ENCODE results near the gene SLC39A7. TPM values are rescaled to one million over a fixed set of nuclear protein-coding genes. Genes with fewer than 3 reads are reported as not detected.

Gene SLC39A7
- polyA plus RNA-seq, 2 of the 4 experiments (the other 2 are of a cell fraction) = 59.0 to 122 TPM

DNA sequence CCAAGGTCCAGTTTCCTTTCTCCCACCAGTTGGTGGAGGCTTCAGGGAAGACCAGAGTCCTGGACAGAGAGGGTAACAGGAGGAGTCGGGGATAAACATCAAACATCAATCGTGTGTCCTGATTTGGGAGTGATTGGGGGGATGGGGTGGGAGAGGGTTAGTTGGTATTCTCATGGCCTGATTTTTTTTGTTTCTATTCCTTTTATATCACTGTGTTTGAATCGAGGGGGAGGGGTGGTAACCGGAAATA lies 3.4 kb downstream of the SLC39A7 start:
- ATAC-seq (no peak), DNase-seq (ENCODE audit: low read depth in 1 of 2, low spot score in 1 of 2) (no peak), FAIRE-seq (no peak)
- Histone ChIP-seq H3K4me1 (peaks cover 49% of the 10 kb centered on the region), H3K4me2 (peak overlapping the region; percentile 76), H3K9me3 (no peaks in the 10 kb centered on the region), H3K27ac (peak overlapping the region in 1 of 2 experiments; percentile 100; a peak in 3 of 6 replicates), H3K4me3 (peak overlapping the region; percentile 82; the same call in 1 of the 3 replicates)
- ChIA-PET POLR2A (no interaction called here), CTCF (interaction anchor here (2.4 kb wide), 1 partner anchor 44 kb away, joined by 9 read pairs; no protein-coding TSS in a partner anchor)
- TF ChIP-seq PHF8 (IDR thresholded peaks at IDR 0.05; ENCODE audit: borderline replicate concordance, low read depth) (no peak), ZNF302 (CRISPR knock-in tag; IDR thresholded peaks at IDR 0.05) (no peak), HOXA7 (CRISPR knock-in tag; IDR thresholded peaks at IDR 0.05) (no peak), HOXB5 (CRISPR knock-in tag; IDR thresholded peaks at IDR 0.05) (no peak), RFX5 (IDR thresholded peaks at IDR 0.05) (no peak), EP300 (IDR thresholded peaks at IDR 0.05) (no peak), CHD2 (IDR thresholded peaks at IDR 0.05; ENCODE audit: low read length, partially characterized antibody) (no peak), SMC3 (IDR thresholded peaks at IDR 0.05) (no peak), FOSB (CRISPR knock-in tag; IDR thresholded peaks at IDR 0.05) (no peak), KDM5A (IDR thresholded peaks at IDR 0.05) (no peak), CHD4 (IDR thresholded peaks at IDR 0.05; ENCODE audit: borderline replicate concordance) (no peak), NFE2L2 (conservative IDR thresholded peaks at IDR 0.05; ENCODE audit: low read length) (no peak), MAFK (IDR thresholded peaks at IDR 0.05; ENCODE audit: partially characterized antibody) (no peak), CBX8 (IDR thresholded peaks at IDR 0.05) (no peak)
- WGBS (ENCODE audit: missing lambda C conversion rate) = 4% methylated on average over 4 of the region's 4 CpGs

DNA sequence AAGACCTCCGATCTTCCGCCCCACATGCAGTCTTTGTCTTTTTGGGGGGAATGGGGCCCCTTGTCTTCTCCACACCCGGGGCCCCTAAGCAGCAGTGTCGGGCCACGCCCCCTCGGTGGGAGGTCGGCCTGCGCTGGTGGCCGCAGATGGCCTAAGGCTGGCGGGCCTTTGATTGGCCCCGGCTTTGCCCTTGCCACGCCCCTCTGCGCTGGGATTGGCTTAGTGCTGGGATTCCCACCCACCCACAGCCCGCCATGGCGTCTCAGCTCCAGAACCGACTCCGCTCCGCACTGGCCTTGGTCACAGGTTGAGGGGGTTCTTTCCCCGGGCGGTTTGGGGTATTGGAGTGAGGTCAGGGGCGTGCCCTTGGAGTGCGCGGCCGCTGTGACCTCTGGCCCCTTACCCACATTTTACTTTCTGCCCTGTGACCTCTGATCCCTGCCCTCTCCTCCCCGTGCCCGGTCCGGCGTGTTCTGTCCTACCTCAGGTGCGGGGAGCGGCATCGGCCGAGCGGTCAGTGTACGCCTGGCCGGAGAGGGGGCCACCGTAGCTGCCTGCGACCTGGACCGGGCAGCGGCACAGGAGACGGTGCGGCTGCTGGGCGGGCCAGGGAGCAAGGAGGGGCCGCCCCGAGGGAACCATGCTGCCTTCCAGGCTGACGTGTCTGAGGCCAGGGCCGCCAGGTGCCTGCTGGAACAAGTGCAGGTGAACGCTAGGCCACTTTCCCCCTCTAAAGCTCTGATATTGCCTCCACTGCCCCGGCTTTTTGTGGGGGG lies 3.9 kb downstream of the SLC39A7 start, which contains the start of gene HSD17B8:
Gene HSD17B8, plus strand, starts transcription at position 241 of the 776 bp plus-strand sequence. Its CDS starts 14 bp downstream, at position 255.
- FAIRE-seq = no peak
- peak within 1 kb of the TSS; percentile 76 for H3K4me2 ChIP-seq
- TF ChIP-seq RCOR1 (IDR thresholded peaks at IDR 0.05; ENCODE audit: low read depth, low read length) (no peak), TP53 (CRISPR knock-in tag; IDR thresholded peaks at IDR 0.05) (no peak), JUNB (IDR thresholded peaks at IDR 0.05) (no peak), ZFP36 (IDR thresholded peaks at IDR 0.05; ENCODE audit: borderline replicate concordance, partially characterized antibody) (no peak), POLR2A (IDR thresholded peaks at IDR 0.05; ENCODE audit: low read length) (peak; percentile 13; the same call in 1 of the 2 replicates), HOXA7 (CRISPR knock-in tag; IDR thresholded peaks at IDR 0.05) (no peak), RFX5 (IDR thresholded peaks at IDR 0.05) (no peak), GATA3 (IDR thresholded peaks at IDR 0.05; ENCODE audit: borderline replicate concordance) (no peak), HEYL (CRISPR knock-in tag; IDR thresholded peaks at IDR 0.05) (no peak), BHLHE40 (IDR thresholded peaks at IDR 0.05; ENCODE audit: low read depth, low read length) (no peak), JUN (IDR thresholded peaks at IDR 0.05) (peak in 1 of 2 experiments; percentile 31; a peak in 1 of 5 replicates), ZC3H11A (IDR thresholded peaks at IDR 0.05) (no peak), CHD4 (IDR thresholded peaks at IDR 0.05; ENCODE audit: borderline replicate concordance) (no peak), PHF8 (IDR thresholded peaks at IDR 0.05; ENCODE audit: borderline replicate concordance, low read depth) (peak; percentile 48; the same call in 1 of the 2 replicates), RNF2 (IDR thresholded peaks at IDR 0.05; ENCODE audit: borderline replicate concordance, low read depth) (no peak), CBX8 (IDR thresholded peaks at IDR 0.05) (no peak), KDM5A (IDR thresholded peaks at IDR 0.05) (peak; percentile 68), SREBF2 (IDR thresholded peaks at IDR 0.05) (no peak), FOSB (CRISPR knock-in tag; IDR thresholded peaks at IDR 0.05) (no peak), CBX2 (IDR thresholded peaks at IDR 0.05; ENCODE audit: borderline replicate concordance, low read depth) (no peak)
- TF ChIP-seq, protein P1, sequence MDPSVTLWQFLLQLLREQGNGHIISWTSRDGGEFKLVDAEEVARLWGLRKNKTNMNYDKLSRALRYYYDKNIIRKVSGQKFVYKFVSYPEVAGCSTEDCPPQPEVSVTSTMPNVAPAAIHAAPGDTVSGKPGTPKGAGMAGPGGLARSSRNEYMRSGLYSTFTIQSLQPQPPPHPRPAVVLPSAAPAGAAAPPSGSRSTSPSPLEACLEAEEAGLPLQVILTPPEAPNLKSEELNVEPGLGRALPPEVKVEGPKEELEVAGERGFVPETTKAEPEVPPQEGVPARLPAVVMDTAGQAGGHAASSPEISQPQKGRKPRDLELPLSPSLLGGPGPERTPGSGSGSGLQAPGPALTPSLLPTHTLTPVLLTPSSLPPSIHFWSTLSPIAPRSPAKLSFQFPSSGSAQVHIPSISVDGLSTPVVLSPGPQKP (IDR thresholded peaks at IDR 0.05; ENCODE audit: low read depth, low read length) = no peak
- TF ChIP-seq, protein P2, sequence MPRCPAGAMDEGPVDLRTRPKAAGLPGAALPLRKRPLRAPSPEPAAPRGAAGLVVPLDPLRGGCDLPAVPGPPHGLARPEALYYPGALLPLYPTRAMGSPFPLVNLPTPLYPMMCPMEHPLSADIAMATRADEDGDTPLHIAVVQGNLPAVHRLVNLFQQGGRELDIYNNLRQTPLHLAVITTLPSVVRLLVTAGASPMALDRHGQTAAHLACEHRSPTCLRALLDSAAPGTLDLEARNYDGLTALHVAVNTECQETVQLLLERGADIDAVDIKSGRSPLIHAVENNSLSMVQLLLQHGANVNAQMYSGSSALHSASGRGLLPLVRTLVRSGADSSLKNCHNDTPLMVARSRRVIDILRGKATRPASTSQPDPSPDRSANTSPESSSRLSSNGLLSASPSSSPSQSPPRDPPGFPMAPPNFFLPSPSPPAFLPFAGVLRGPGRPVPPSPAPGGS (IDR thresholded peaks at IDR 0.05) = no peak
- TF ChIP-seq, protein P3, sequence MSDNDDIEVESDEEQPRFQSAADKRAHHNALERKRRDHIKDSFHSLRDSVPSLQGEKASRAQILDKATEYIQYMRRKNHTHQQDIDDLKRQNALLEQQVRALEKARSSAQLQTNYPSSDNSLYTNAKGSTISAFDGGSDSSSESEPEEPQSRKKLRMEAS (IDR thresholded peaks at IDR 0.05) = 0 out of 2 replicates have a peak, but pooled peaks have one; percentile 42
- H3K27ac ChIP-seq = peak within 1 kb of the TSS; percentile 87 to 100
- H3K9me3 ChIP-seq = no peaks in the 10 kb centered on the region
- peak; percentile 85 to 90 for DNase-seq (ENCODE audit: low read depth in 1 of 2, low spot score in 1 of 2)
- POLR2A ChIA-PET = interaction anchor here (0.6 to 1.5 kb wide), 2 partner anchors 71 to 233 kb away, joined by 3 to 4 read pairs; no protein-coding TSS in a partner anchor
- peak; percentile 65 to 82 for ATAC-seq
- WGBS (ENCODE audit: missing lambda C conversion rate) = 3% methylated on average over 24 of the region's 48 CpGs
- CTCF ChIA-PET = interaction anchor here (1.2 to 2.4 kb wide), 2 partner anchors 34 to 44 kb away, joined by 3 to 9 read pairs; no protein-coding TSS in a partner anchor
- peak within 1 kb of the TSS; percentile 82 for H3K4me3 ChIP-seq
- peaks cover 46% of the 10 kb centered on the region for H3K4me1 ChIP-seq
